AG04450 (cell line): ENCODE data around the gene FRMD4B. TPM values are rescaled to one million over a fixed set of nuclear protein-coding genes. Genes with fewer than 3 reads are reported as not detected.

Experiments
- CTCF ChIA-PET: fragments of 300-600, 350-600 bp; formaldehyde crosslinking; extraction: SDS; loops from one replicate; lab custom pipeline; 2022; ENCODE audit warnings: antibody characterized with exemption, inconsistent platforms; lab: Charles Lee
- POLR2A ChIA-PET: fragments of 350-600 bp; formaldehyde crosslinking; extraction: SDS; loops from one replicate; lab custom pipeline; 2021; ENCODE audit warnings: antibody characterized with exemption, inconsistent platforms; lab: Yijun Ruan, JAX
- DNase-seq: peaks from one replicate; pipeline ENCODE4 v3.0.0-alpha.2; 2011; ENCODE audit warnings: low read depth, low spot score
- H3K27ac ChIP-seq: one replicate; pipeline ENCODE4 v1.5.1; 2012; ENCODE audit warnings: low read depth, low read length, control low read depth
- H3K27me3 ChIP-seq: one replicate; pipeline ENCODE4 v1.6.0; 2012; ENCODE audit warnings: low read length; ENCODE audit not compliant: control insufficient read depth, insufficient read depth
- H3K4me3 ChIP-seq: 2 replicates; pipeline ENCODE4 v1.5.1; 2011; ENCODE audit warnings: mild to moderate bottlenecking, low read depth, low read length, control low read depth
- H3K9me3 ChIP-seq: 2 replicates; pipeline ENCODE4 v1.5.1; 2012; ENCODE audit warnings: low read length; ENCODE audit not compliant: control insufficient read depth, insufficient read depth
- polyA plus RNA-seq: library from polyadenylated mRNA; depleted of rRNA; stranded (reverse); fragments of >200 nt; gene quantifications from 2 replicates; pipeline ENCODE4 v1.2.3, GENCODE V29; 2011
- TF ChIP-seq, protein P1 (sequence below): IDR thresholded peaks from 2 replicates; pipeline ENCODE4 v1.5.1; 2011; ENCODE audit warnings: low read depth, low read length, control low read depth, inconsistent platforms

Gene FRMD4B
- polyA plus RNA-seq, 1 experiment: 0.09 TPM

DNA sequence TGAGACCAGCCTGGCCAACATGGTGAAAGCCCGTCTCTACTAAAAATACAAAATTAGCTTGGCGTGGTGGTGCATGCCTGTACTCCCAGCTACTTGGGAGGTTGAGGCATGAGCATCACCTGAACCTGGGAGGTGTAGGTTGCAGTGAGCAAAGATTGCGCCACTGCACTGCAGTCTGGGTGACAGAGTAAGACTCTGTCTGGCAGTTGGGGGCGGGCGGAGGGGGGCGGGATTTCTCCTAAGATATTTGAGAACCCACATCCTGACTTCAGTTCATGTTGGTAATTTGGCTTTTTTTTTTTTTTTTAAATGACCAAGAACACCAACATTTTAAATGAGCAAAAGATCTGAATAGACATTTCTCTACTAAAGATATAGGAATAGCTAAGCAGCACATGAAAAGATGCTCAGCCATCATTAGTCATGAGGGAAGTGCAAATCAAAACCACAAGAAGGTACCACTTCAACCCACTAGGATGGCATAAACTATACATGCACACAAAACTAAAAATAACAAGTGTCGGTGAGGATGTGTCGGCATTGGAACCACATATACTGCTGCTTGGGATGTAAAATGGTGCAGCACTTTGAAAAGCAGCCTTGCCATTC, 187.9 kb downstream of the FRMD4B start:
- H3K27ac ChIP-seq: no peak overlapping the region
- no peak overlapping the region for H3K4me3 ChIP-seq
- TF ChIP-seq, protein P1, sequence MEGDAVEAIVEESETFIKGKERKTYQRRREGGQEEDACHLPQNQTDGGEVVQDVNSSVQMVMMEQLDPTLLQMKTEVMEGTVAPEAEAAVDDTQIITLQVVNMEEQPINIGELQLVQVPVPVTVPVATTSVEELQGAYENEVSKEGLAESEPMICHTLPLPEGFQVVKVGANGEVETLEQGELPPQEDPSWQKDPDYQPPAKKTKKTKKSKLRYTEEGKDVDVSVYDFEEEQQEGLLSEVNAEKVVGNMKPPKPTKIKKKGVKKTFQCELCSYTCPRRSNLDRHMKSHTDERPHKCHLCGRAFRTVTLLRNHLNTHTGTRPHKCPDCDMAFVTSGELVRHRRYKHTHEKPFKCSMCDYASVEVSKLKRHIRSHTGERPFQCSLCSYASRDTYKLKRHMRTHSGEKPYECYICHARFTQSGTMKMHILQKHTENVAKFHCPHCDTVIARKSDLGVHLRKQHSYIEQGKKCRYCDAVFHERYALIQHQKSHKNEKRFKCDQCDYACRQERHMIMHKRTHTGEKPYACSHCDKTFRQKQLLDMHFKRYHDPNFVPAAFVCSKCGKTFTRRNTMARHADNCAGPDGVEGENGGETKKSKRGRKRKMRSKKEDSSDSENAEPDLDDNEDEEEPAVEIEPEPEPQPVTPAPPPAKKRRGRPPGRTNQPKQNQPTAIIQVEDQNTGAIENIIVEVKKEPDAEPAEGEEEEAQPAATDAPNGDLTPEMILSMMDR: no peak
- ChIA-PET CTCF (interaction anchor here (0.7 kb wide), 2 partner anchors 12 to 146 kb away, joined by 4 to 12 read pairs; partner anchors contain the start of gene TMF1), POLR2A (no interaction called here)
- no peak for DNase-seq
- H3K9me3 ChIP-seq: no peaks in the 10 kb centered on the region
- H3K27me3 ChIP-seq: peaks cover 21% of the 10 kb centered on the region

DNA sequence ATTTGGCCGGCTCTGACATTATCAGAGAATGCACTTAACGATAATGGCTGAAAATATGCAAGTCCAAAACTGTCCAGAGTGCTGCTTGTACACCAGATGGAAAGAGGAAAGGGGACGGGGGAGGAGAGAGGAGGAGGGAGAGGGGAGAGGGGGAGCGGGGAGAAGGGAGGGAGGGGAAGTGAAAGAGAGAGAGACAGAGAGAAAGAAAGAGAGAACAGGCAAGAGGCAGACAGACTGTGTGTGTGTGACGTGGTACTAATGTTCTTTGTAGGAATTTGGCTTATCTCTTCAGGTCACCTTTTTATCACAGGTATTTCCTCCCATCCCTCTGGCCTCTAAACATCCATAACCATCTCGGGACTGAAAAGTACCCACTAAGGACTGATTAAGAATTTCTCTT, 188.4 kb downstream of the FRMD4B start:
- ChIA-PET POLR2A (no interaction called here), CTCF (interaction anchor here (0.7 kb wide), 1 partner anchor 13 kb away, joined by 12 read pairs; no protein-coding TSS in a partner anchor)
- TF ChIP-seq, protein P1: no peak
- H3K27ac ChIP-seq: no peak overlapping the region
- no peaks in the 10 kb centered on the region for H3K9me3 ChIP-seq
- no peak for DNase-seq
- H3K4me3 ChIP-seq: no peak overlapping the region
- peaks cover 21% of the 10 kb centered on the region for H3K27me3 ChIP-seq

DNA sequence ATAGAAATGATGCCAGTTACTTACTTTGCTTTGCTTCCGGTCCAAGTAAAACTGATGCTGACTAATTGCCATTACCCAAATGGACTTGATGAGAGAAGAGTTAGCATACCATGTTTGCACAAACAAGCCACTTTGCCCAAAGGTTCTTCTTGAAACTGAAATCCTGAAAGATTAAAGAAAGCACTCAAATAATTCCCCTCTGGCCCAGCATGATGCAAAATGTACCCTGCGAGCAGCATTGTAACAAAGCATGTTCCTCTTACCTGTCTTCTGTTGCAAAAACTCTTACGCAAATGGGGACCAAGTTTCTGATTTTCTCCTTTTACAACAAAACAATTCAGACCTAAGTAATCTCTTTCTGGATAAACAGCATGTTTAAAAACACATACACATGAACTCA, 189.0 kb downstream of the FRMD4B start:
- peaks cover 21% of the 10 kb centered on the region for H3K27me3 ChIP-seq
- TF ChIP-seq, protein P1: no peak
- DNase-seq: no peak
- H3K27ac ChIP-seq: no peak overlapping the region
- H3K4me3 ChIP-seq: no peak overlapping the region
- POLR2A ChIA-PET: no interaction called here
- CTCF ChIA-PET: no interaction called here
- no peaks in the 10 kb centered on the region for H3K9me3 ChIP-seq

GRCh38 chr3:69194431-69195165, 191.3 kb downstream of the FRMD4B start:
- POLR2A ChIA-PET: no interaction called here
- TF ChIP-seq, protein P1: no peak
- Histone ChIP-seq H3K27ac (no peak overlapping the region), H3K4me3 (no peak overlapping the region), H3K27me3 (peaks cover 8% of the 10 kb centered on the region), H3K9me3 (no peaks in the 10 kb centered on the region)
- no peak for DNase-seq
- CTCF ChIA-PET: interaction anchor here (2.0 kb wide), 1 partner anchor 33 kb away, joined by 8 read pairs; no protein-coding TSS in a partner anchor

DNA sequence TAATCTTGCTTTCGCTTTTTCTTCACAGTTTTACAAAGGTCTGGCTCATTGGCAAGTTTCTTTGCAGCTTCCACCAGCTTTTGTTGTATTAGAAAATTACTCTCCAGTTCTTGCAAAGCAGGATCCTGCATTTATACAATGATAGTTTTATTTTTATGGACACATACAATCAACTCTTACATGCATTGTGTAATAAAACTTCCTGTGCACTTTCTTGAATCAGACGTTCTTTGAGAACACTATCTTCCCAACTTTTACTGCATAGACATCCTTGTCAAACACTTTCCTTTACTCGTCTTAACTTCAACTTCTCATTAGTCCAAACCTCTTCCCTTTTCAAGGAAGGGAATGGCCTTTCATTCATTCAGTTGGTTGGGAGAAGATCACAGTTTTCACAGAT, 192.1 kb downstream of the FRMD4B start:
- Histone ChIP-seq H3K27me3 (peaks cover 6% of the 10 kb centered on the region), H3K27ac (no peak overlapping the region), H3K9me3 (no peaks in the 10 kb centered on the region), H3K4me3 (no peak overlapping the region)
- TF ChIP-seq, protein P1: no peak
- CTCF ChIA-PET: interaction anchor here (0.7 to 2.0 kb wide), 2 partner anchors 32 to 35 kb away, joined by 3 to 8 read pairs; no protein-coding TSS in a partner anchor
- DNase-seq: no peak
- POLR2A ChIA-PET: no interaction called here
